ENCODE results near the gene MYH10. TPM values are rescaled to one million over a fixed set of nuclear protein-coding genes. Genes with fewer than 3 reads are reported as not detected.
A peak's percentile ranks its signal among the peaks of the same experiment; 100 is the strongest.

The MYH10 gene
- total and polyA plus RNA-seq, 8 donors: 1.8 to 104 (median 11.2) TPM

DNA sequence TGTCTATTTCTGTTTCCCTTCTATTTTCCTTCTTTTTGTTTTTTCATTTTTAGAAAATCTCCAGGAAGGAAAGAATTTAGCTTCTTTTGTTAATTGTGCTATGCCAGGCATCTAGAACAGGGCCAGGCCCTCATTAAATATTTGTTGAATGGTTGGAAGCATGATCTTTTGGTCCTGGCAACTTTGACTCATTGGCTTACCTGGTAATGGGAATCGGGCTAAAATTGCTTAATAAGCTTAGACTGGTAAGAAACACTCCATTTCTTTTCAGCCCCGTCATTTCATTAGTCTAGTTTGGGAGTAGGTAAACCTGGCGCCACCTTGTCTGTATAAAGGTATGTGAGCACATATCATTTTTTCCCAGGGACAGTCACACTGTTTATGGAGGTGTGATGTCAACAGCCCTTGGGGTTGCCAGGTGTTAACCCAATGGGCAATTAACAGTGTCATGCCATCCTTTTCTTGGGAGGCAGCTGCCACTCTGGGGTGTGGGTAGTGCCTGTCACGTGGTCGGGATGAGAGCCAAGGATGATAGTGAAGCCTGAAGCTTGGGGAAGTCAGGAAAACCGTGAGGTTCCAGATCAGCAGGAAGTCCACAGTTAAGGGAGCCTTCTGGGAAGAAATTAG lies 204.3 kb downstream of the MYH10 start:
- intact Hi-C loops (cut with DNase I; ENCODE audit: low total_unique reads): no loop called here
- TF ChIP-seq POLR2A (IDR thresholded peaks at IDR 0.05) (no peak), EP300 (IDR thresholded peaks at IDR 0.05) (no peak), POLR2AphosphoS5 (IDR thresholded peaks at IDR 0.05) (no peak)
- TF ChIP-seq, protein P1, sequence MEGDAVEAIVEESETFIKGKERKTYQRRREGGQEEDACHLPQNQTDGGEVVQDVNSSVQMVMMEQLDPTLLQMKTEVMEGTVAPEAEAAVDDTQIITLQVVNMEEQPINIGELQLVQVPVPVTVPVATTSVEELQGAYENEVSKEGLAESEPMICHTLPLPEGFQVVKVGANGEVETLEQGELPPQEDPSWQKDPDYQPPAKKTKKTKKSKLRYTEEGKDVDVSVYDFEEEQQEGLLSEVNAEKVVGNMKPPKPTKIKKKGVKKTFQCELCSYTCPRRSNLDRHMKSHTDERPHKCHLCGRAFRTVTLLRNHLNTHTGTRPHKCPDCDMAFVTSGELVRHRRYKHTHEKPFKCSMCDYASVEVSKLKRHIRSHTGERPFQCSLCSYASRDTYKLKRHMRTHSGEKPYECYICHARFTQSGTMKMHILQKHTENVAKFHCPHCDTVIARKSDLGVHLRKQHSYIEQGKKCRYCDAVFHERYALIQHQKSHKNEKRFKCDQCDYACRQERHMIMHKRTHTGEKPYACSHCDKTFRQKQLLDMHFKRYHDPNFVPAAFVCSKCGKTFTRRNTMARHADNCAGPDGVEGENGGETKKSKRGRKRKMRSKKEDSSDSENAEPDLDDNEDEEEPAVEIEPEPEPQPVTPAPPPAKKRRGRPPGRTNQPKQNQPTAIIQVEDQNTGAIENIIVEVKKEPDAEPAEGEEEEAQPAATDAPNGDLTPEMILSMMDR (IDR thresholded peaks at IDR 0.05): no peak
- Histone ChIP-seq H3K27ac (peak overlapping the region in 2 of 5 donors; percentile 0 to 10), H3K4me3 (no peak overlapping the region), H3K27me3 (no peaks in the 10 kb centered on the region), H3K9me3 (no peaks in the 10 kb centered on the region), H3K36me3 (no peaks in the 10 kb centered on the region), H3K4me1 (peaks cover 0 to 15% (median 5%) of the 10 kb centered on the region in 4 donors)
- 46 to 63% (median 58%) methylated on average over 6 of the region's 6 CpGs for WGBS, 5 donors
- no peak for DNase-seq

Small RNA genes lying within 50 kb of the gene (small RNA-seq; reads per million reads assigned to genes)
- 0 reads per million in 4 donors for gene RNU7-43P

Other genes with a start within 250 kb of the MYH10 start
- gene RPL26, start 247.5 kb downstream of the MYH10 start, total RNA-seq: 1,000 to 10,000 TPM in 4 of 5 donors, 100 to 1,000 TPM in 1; 506 to 3,830 (median 2,422) TPM
- gene RPL26, start 247.5 kb downstream of the MYH10 start, polyA plus RNA-seq: 1,000 to 10,000 TPM; 4,166 to 5,414 (median 4,286) TPM
- gene RNF222, start 232.9 kb downstream of the MYH10 start, total RNA-seq: not detected
- gene RNF222, start 232.9 kb downstream of the MYH10 start, polyA plus RNA-seq: 1 to 10 TPM in 1 of 3 donors, not detected in 2; 1.5 TPM
- 100 to 1,000 TPM in 1 of 5 donors, 10 to 100 TPM in 4; 12.8 to 102 (median 63.8) TPM for gene NDEL1, start 194.8 kb downstream of the MYH10 start, total RNA-seq
- 10 to 100 TPM; 17.6 to 31.9 (median 26.3) TPM for gene NDEL1, start 194.8 kb downstream of the MYH10 start, polyA plus RNA-seq
- gene CCDC42, start 114.1 kb upstream of the MYH10 start, total RNA-seq: not detected
- not detected for gene CCDC42, start 114.1 kb upstream of the MYH10 start, polyA plus RNA-seq
- gene SPDYE4, start 127.8 kb upstream of the MYH10 start, total RNA-seq: not detected
- gene SPDYE4, start 127.8 kb upstream of the MYH10 start, polyA plus RNA-seq: not detected
- 10 to 100 TPM in 1 of 5 donors, 1 to 10 TPM in 2, not detected in 2; 4.4 to 22.6 (median 4.9) TPM for gene MFSD6L, start 168.6 kb upstream of the MYH10 start, total RNA-seq
- gene MFSD6L, start 168.6 kb upstream of the MYH10 start, polyA plus RNA-seq: 1 to 10 TPM in 2 of 3 donors, under 1 TPM in 1; 0.76 to 4.5 (median 2.0) TPM
- 1 to 10 TPM in 1 of 5 donors, under 1 TPM in 3, not detected in 1; under 0.01 to 4.3 (median 0.33) TPM for gene PIK3R6, start 236.9 kb upstream of the MYH10 start, total RNA-seq
- 1 to 10 TPM in 1 of 3 donors, under 1 TPM in 2; 0.35 to 1.2 (median 0.50) TPM for gene PIK3R6, start 236.9 kb upstream of the MYH10 start, polyA plus RNA-seq

Measured in stomach (tissue), 9 donors.